HL-60/S4 treated with retinoic acid at 250 ng/mL for 4 days and 3 days (cell line): Measurements from ENCODE around the gene IRF2BP2.

Experiments
- in situ Hi-C: fragments of 300-500 bp; cut with MboI; formaldehyde crosslinking; loops from 2 replicates; pipeline ENCODE4 v1.7.0; 2022; ENCODE audit warnings: low sequenced_read_pairs

IRF2BP2 gene

GRCh38 chr1:234588386-234588785 is 21.6 kb downstream of the IRF2BP2 start:
- in situ Hi-C loops = no loop called here

GRCh38 chr1:234586892-234587485 is 23.0 kb downstream of the IRF2BP2 start:
- in situ Hi-C loops = no loop called here

GRCh38 chr1:234586304-234586703 is 23.7 kb downstream of the IRF2BP2 start:
- in situ Hi-C loops = no loop called here

- in situ Hi-C loops = no loop called here
These were observed 24.5 kb downstream of the IRF2BP2 start for GRCh38 chr1:234585330-234586055.

GRCh38 chr1:234584926-234585325 is 25.1 kb downstream of the IRF2BP2 start:
- in situ Hi-C loops = no loop called here

GRCh38 chr1:234584420-234584805 is 25.6 kb downstream of the IRF2BP2 start:
- in situ Hi-C loops = no loop called here

- in situ Hi-C loops = no loop called here
These were observed 26.1 kb downstream of the IRF2BP2 start for GRCh38 chr1:234583755-234584419.

GRCh38 chr1:234582681-234583301 is 27.2 kb downstream of the IRF2BP2 start:
- in situ Hi-C loops = no loop called here

GRCh38 chr1:234582186-234582585 is 27.8 kb downstream of the IRF2BP2 start:
- in situ Hi-C loops = no loop called here

GRCh38 chr1:234581063-234581714 is 28.8 kb downstream of the IRF2BP2 start:
- in situ Hi-C loops = no loop called here

GRCh38 chr1:234579967-234580366 is 30.0 kb downstream of the IRF2BP2 start:
- in situ Hi-C loops = no loop called here

- in situ Hi-C loops = no loop called here
These were observed 31.2 kb downstream of the IRF2BP2 start for GRCh38 chr1:234578735-234579134.

GRCh38 chr1:234578087-234578486 is 31.9 kb downstream of the IRF2BP2 start:
- in situ Hi-C loops = no loop called here

GRCh38 chr1:234573711-234574299 is 36.2 kb downstream of the IRF2BP2 start:
- in situ Hi-C loops = no loop called here

GRCh38 chr1:234572966-234573365 is 37.0 kb downstream of the IRF2BP2 start:
- in situ Hi-C loops = no loop called here

GRCh38 chr1:234571702-234572101 is 38.3 kb downstream of the IRF2BP2 start:
- in situ Hi-C loops = no loop called here

- in situ Hi-C loops = no loop called here
These were observed 39.5 kb downstream of the IRF2BP2 start for GRCh38 chr1:234570329-234571120.

GRCh38 chr1:234568345-234568744 is 41.6 kb downstream of the IRF2BP2 start:
- in situ Hi-C loops = no loop called here

GRCh38 chr1:234565132-234565531 is 44.8 kb downstream of the IRF2BP2 start:
- in situ Hi-C loops = no loop called here
